ENCODE results near the gene ITGAX.

DNA sequence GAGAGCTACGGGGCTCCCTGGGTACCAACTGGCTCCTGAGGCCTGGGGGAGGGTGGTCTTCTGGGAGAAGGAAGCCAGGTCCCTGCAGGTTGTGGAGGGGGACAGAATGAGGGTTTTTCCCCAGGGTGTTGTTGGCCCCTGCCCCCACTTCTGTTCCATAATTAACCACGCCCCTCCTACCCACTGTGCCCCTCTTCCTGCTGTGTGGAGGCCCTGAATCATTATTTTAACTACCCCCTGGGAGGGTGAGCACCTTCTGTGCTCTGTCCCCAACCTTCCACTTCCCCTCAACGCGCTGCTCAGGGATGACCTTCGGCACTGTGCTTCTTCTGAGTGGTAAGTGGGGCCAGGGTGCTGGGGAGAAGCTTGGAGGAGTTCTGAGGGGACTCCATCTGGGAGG lies 38.1 kb downstream of the ITGAX start, which contains the start of gene ITGAD:
- TF ChIP-seq REST (IDR thresholded peaks at IDR 0.05; ENCODE audit: insufficient replicate concordance, low read depth) (no peak), POLR2AphosphoS5 (IDR thresholded peaks at IDR 0.05; ENCODE audit: low read depth) (no peak), GABPA (IDR thresholded peaks at IDR 0.05; ENCODE audit: low read depth) (no peak)
- TF ChIP-seq, protein P1, sequence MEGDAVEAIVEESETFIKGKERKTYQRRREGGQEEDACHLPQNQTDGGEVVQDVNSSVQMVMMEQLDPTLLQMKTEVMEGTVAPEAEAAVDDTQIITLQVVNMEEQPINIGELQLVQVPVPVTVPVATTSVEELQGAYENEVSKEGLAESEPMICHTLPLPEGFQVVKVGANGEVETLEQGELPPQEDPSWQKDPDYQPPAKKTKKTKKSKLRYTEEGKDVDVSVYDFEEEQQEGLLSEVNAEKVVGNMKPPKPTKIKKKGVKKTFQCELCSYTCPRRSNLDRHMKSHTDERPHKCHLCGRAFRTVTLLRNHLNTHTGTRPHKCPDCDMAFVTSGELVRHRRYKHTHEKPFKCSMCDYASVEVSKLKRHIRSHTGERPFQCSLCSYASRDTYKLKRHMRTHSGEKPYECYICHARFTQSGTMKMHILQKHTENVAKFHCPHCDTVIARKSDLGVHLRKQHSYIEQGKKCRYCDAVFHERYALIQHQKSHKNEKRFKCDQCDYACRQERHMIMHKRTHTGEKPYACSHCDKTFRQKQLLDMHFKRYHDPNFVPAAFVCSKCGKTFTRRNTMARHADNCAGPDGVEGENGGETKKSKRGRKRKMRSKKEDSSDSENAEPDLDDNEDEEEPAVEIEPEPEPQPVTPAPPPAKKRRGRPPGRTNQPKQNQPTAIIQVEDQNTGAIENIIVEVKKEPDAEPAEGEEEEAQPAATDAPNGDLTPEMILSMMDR (IDR thresholded peaks at IDR 0.05; ENCODE audit: insufficient read depth, low read length) = no peak
